ENCODE measurements around the gene PSMB1.

PSMB1 gene

DNA sequence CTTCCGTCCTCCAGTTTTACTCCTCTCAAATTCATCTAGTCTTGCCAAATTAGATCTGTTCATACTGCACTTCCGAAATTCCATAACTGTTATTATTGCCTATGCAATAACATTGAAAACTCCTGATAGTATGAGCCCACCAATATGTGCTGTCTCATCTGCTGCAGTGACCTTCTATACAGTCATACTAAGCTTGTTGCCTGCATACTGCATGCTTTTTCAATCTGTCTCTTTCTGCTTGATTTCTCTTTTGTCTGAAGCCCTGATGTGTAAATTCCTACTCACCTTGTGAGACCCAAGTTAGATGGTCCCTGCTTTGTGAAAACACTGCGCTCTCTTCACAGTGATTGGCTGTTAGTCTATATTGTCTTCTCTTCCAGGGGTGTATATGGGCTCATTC lies 2.2 kb upstream of the PSMB1 start:
- H3K4me3 ChIP-seq (ENCODE audit: low read depth, low read length), result peak overlapping the region; percentile 86
- TF ChIP-seq, protein P1, sequence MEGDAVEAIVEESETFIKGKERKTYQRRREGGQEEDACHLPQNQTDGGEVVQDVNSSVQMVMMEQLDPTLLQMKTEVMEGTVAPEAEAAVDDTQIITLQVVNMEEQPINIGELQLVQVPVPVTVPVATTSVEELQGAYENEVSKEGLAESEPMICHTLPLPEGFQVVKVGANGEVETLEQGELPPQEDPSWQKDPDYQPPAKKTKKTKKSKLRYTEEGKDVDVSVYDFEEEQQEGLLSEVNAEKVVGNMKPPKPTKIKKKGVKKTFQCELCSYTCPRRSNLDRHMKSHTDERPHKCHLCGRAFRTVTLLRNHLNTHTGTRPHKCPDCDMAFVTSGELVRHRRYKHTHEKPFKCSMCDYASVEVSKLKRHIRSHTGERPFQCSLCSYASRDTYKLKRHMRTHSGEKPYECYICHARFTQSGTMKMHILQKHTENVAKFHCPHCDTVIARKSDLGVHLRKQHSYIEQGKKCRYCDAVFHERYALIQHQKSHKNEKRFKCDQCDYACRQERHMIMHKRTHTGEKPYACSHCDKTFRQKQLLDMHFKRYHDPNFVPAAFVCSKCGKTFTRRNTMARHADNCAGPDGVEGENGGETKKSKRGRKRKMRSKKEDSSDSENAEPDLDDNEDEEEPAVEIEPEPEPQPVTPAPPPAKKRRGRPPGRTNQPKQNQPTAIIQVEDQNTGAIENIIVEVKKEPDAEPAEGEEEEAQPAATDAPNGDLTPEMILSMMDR (IDR thresholded peaks at IDR 0.05; ENCODE audit: low read depth, low read length, missing control alignments), result no peak
- in situ Hi-C loops (cut with HindIII; ENCODE audit: low sequenced_read_pairs), result no loop called here
- no peak for DNase-seq (ENCODE audit: low read depth)

DNA sequence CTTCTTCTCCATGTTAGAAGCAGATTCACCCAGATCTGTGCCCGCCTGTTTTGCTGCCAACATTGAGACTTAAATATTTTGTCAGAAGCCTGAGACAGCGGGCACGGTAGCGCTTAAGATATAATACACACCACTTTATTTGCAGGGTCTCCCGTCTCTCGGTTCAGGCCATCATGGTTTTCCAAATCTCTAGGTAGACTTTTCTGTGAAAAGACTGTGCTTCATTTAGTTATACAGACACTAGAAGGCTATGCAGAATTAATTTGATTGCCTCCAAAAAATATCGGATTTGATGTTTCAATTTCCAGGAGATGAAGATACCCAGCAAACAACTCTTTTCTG lies 1.7 kb upstream of the PSMB1 start:
- TF ChIP-seq, protein P1 (IDR thresholded peaks at IDR 0.05; ENCODE audit: low read depth, low read length, missing control alignments), result no peak
- H3K4me3 ChIP-seq (ENCODE audit: low read depth, low read length), result peak overlapping the region; percentile 86
- in situ Hi-C loops (cut with HindIII; ENCODE audit: low sequenced_read_pairs), result no loop called here

DNA sequence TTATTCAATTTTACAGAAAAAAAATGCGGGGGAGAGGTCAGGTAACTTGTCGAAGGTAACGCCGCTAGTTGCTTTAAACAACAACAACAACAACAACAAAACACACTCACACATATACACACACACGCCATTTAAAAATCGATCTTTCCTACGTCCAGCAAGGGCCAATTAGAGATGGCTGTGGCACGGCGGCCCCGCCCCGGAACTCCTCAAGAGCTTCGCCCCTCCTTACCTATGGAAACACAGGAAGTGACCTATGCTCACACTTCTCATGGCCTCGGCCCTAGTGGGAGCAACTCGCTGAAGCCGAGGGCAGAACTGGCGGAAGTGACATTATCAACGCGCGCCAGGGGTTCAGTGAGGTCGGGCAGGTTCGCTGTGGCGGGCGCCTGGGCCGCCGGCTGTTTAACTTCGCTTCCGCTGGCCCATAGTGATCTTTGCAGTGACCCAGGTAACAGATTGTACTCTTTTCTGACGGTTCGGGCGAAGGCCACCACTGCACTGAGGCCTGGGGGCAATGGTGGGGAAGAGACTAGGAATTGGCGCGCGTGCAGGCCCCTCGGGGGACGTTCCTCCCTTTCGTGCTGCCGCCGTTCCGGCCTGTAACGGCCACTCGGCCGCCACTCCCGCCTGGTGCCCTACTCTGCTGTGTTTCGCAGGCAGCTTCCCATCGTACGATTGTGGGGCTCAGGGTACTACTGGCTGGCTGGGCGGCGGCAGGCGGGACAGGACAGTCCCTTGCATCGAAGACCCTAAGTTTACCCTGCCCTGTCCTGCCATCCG lies 1.1 kb upstream of the PSMB1 start, which contains the start of gene TBP:
Gene TBP (plus strand): TSS at position 357 of the 783 bp plus-strand sequence. CDS start 2,661 bp downstream, outside the sequence.
- TF ChIP-seq, protein P1 (IDR thresholded peaks at IDR 0.05; ENCODE audit: low read depth, low read length, missing control alignments), result no peak
- H3K4me3 ChIP-seq (ENCODE audit: low read depth, low read length), result peak within 1 kb of the TSS; percentile 86
- DNase-seq (ENCODE audit: low read depth), result peak; percentile 97
- in situ Hi-C loops (cut with HindIII; ENCODE audit: low sequenced_read_pairs), result no loop called here

More for the DNA sequence above, 1.7 kb upstream of the PSMB1 start:
- DNase-seq (ENCODE audit: low read depth), result no peak

DNA sequence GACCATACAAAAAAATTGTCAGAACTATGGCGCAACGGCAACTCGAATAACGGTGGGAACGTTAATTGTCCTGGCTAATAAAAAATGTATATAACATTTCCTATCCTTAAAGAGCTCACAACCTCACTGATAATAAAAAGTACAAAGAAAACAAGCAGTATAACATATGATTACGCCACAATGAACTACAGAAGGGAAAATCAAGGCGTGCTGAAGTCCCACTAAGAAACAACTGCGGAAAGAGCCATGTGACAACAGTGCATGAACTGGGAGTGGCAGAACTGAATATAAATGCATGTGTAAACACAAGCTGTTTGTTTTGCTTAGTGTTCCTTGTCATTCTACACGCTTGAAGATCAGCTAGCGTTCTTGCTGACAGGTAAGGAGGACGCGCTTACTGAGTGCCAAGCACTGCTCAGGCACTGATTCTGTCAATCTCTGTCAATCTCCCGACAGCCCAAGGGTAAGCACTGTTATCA lies 466 bp upstream of the PSMB1 start:
- DNase-seq (ENCODE audit: low read depth), result peak; percentile 5
- TF ChIP-seq, protein P1 (IDR thresholded peaks at IDR 0.05; ENCODE audit: low read depth, low read length, missing control alignments), result no peak
- in situ Hi-C loops (cut with HindIII; ENCODE audit: low sequenced_read_pairs), result no loop called here
- H3K4me3 ChIP-seq (ENCODE audit: low read depth, low read length), result peak overlapping the region; percentile 86

DNA sequence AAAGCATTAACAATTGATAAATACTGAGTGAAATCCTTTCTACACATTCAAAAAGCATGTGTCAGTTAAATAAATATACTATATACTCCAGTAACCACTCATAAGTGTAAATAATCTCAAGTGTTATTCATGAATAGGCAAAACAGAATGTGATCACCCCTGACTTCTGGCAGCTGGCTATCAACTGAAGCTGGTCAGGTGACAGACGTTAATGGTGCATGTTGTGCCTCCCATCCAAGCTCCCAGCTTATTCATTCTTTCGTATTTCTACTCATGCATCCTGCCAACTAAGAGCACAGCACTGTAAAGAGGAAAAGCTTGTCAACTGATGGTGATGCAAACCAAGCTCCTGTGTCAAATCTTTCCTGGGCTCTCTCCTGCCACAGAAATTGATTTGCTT lies 7.7 kb downstream of the PSMB1 start:
- in situ Hi-C loops (cut with HindIII; ENCODE audit: low sequenced_read_pairs), result no loop called here
- no peak overlapping the region for H3K4me3 ChIP-seq (ENCODE audit: low read depth, low read length)
- no peak for DNase-seq (ENCODE audit: low read depth)
- TF ChIP-seq, protein P1 (IDR thresholded peaks at IDR 0.05; ENCODE audit: low read depth, low read length, missing control alignments), result no peak

DNA sequence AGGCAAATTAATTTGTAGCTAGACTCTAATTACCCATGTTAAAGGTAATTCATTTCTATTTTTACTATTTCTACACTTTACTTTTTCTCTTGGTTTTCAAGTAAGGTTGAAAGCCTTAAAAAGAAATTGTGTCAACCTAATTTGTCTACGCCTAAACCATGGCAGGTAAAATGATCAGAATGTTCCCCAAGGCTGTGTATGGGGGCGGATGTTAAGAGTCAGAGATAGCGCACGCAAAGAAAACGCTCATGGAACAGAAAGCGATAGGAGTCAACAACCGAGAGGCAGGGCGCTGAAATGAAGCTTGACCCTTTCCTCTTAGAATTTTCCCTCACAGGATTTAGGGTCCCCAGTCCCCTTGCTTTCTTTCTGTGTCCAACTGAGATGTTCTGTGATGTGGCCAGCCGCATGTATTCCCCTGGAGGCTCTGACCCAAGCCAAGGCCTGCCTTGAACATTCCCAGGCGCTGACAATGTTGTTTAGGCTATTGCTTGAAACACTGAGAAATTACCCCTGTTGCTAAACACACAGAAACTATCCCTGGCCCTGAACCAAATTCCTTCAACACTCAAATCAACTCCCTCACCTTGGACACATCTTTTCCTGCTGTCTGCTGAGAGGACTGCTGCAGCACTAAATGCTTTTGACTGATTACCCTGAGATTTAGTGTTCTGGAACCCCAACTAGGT lies 10.9 kb downstream of the PSMB1 start:
- TF ChIP-seq, protein P1 (IDR thresholded peaks at IDR 0.05; ENCODE audit: low read depth, low read length, missing control alignments), result no peak
- in situ Hi-C loops (cut with HindIII; ENCODE audit: low sequenced_read_pairs), result no loop called here
- H3K4me3 ChIP-seq (ENCODE audit: low read depth, low read length), result no peak overlapping the region
- DNase-seq (ENCODE audit: low read depth), result no peak
